ENCODE results near the gene NAALAD2.
A peak's percentile ranks its signal among the peaks of the same experiment; 100 is the strongest.
"Not testable (repeated sequence)": the region's sequence is repeated elsewhere in the genome, so short reads cannot be mapped to it uniquely, and the experiment has no call there.

The NAALAD2 gene

GRCh38 chr11:90197377-90197776, 62.9 kb downstream of the NAALAD2 start:
- no peak for DNase-seq

GRCh38 chr11:90202342-90202741, 67.9 kb downstream of the NAALAD2 start:
- DNase-seq: no peak

- no peak for DNase-seq
These were observed 69.9 kb downstream of the NAALAD2 start for GRCh38 chr11:90204407-90204806.

- peak; percentile 10 to 62 for DNase-seq
These were observed 70.6 kb downstream of the NAALAD2 start for GRCh38 chr11:90204832-90205646.

GRCh38 chr11:90207992-90208391, 73.5 kb downstream of the NAALAD2 start:
- DNase-seq: not testable (repeated sequence)

GRCh38 chr11:90208857-90209256, 74.4 kb downstream of the NAALAD2 start:
- no peak for DNase-seq

GRCh38 chr11:90213322-90213721, 78.9 kb downstream of the NAALAD2 start:
- DNase-seq: no peak

GRCh38 chr11:90216611-90217010, 82.1 kb downstream of the NAALAD2 start:
- DNase-seq: no peak

GRCh38 chr11:90218606-90219005, 84.1 kb downstream of the NAALAD2 start:
- DNase-seq: no peak

- no peak for DNase-seq
These were observed 85.0 kb downstream of the NAALAD2 start for GRCh38 chr11:90219438-90219837.

GRCh38 chr11:90220391-90220790, 85.9 kb downstream of the NAALAD2 start:
- no peak for DNase-seq

GRCh38 chr11:90221803-90222458, 87.5 kb downstream of the NAALAD2 start:
- DNase-seq: no peak

- DNase-seq: peak; percentile 93 to 95
These were observed 88.2 kb downstream of the NAALAD2 start, which contains the start of gene CHORDC1 for GRCh38 chr11:90222459-90223247. Gene CHORDC1, minus strand, starts transcription at chr11:90223049. Its CDS starts 95 bp downstream, at chr11:90222954.

GRCh38 chr11:90223248-90223585, 88.8 kb downstream of the NAALAD2 start:
- no peak for DNase-seq

- no peak for DNase-seq
These were observed 93.6 kb downstream of the NAALAD2 start for GRCh38 chr11:90228056-90228455.

- no peak for DNase-seq
These were observed 95.3 kb downstream of the NAALAD2 start for GRCh38 chr11:90229791-90230190.

- DNase-seq: no peak
These were observed 100.5 kb downstream of the NAALAD2 start for GRCh38 chr11:90234977-90235376.

- no peak for DNase-seq
These were observed 101.1 kb downstream of the NAALAD2 start for GRCh38 chr11:90235526-90235925.

- DNase-seq: no peak
These were observed 102.5 kb downstream of the NAALAD2 start for GRCh38 chr11:90237004-90237403.

- DNase-seq: peak in 1 of 2 donors; percentile 21
These were observed 105.6 kb downstream of the NAALAD2 start for GRCh38 chr11:90239967-90240636.

- no peak for DNase-seq
These were observed 107.0 kb downstream of the NAALAD2 start for GRCh38 chr11:90241414-90241813.

Measured in CD4-positive, alpha-beta T cell treated with Interleukin-1 beta for 1 hour (primary cell).